HL-60/S4 treated with phorbol 12-myristate 13-acetate at 8.2 ng/mL for 4 days and 3 days (cell line): ENCODE measurements around the gene WDR73.
"Not testable (repeated sequence)": the region's sequence is repeated elsewhere in the genome, so short reads cannot be mapped to it uniquely, and the experiment has no call there.

Experiments used
- in situ Hi-C: fragments of 300-500 bp; cut with MboI; formaldehyde crosslinking; loops from 2 replicates; pipeline ENCODE4 v1.15.0; 2022; ENCODE audit warnings: low sequenced_read_pairs

WDR73 gene

GRCh38 chr15:84658080-84658787, 4.2 kb upstream of the WDR73 start, which contains the start of gene NMB:
TSS of gene NMB (minus strand) at chr15:84658199. CDS start at chr15:84658152, 47 bp downstream.
- in situ Hi-C loops, result no loop called here

- in situ Hi-C loops, result no loop called here
These were observed 3.6 kb upstream of the WDR73 start for GRCh38 chr15:84657748-84658079.

GRCh38 chr15:84656972-84657371, 2.9 kb upstream of the WDR73 start:
- in situ Hi-C loops, result no loop called here

- in situ Hi-C loops, result no loop called here
These were observed 788 bp upstream of the WDR73 start for GRCh38 chr15:84654689-84655453.

- in situ Hi-C loops, result no loop called here
These were observed 536 bp downstream of the WDR73 start for GRCh38 chr15:84653584-84653909.

GRCh38 chr15:84649706-84650105, 4.4 kb downstream of the WDR73 start:
- in situ Hi-C loops, result no loop called here

GRCh38 chr15:84648539-84648938, 5.5 kb downstream of the WDR73 start:
- in situ Hi-C loops, result no loop called here

- in situ Hi-C loops, result no loop called here
These were observed 6.4 kb downstream of the WDR73 start for GRCh38 chr15:84647726-84648125.

- in situ Hi-C loops, result no loop called here
These were observed 8.1 kb downstream of the WDR73 start for GRCh38 chr15:84645997-84646396.

GRCh38 chr15:84645496-84645895, 8.6 kb downstream of the WDR73 start:
- in situ Hi-C loops, result no loop called here

GRCh38 chr15:84643838-84644237, 10.2 kb downstream of the WDR73 start:
- in situ Hi-C loops, result no loop called here

- in situ Hi-C loops, result not testable (repeated sequence)
These were observed 11.4 kb downstream of the WDR73 start for GRCh38 chr15:84642640-84643039.

- in situ Hi-C loops, result not testable (repeated sequence)
These were observed 12.2 kb downstream of the WDR73 start for GRCh38 chr15:84641871-84642270.

- in situ Hi-C loops, result no loop called here
These were observed 16.0 kb downstream of the WDR73 start for GRCh38 chr15:84638103-84638502.

GRCh38 chr15:84634228-84634837, 19.8 kb downstream of the WDR73 start:
- in situ Hi-C loops, result no loop called here

- in situ Hi-C loops, result no loop called here
These were observed 20.5 kb downstream of the WDR73 start for GRCh38 chr15:84633311-84634227.

GRCh38 chr15:84631706-84632272, 22.3 kb downstream of the WDR73 start:
- in situ Hi-C loops, result no loop called here

- in situ Hi-C loops, result no loop called here
These were observed 25.1 kb downstream of the WDR73 start for GRCh38 chr15:84629033-84629432.

- in situ Hi-C loops, result no loop called here
These were observed 29.0 kb downstream of the WDR73 start for GRCh38 chr15:84625123-84625522.

- in situ Hi-C loops, result no loop called here
These were observed 29.7 kb downstream of the WDR73 start for GRCh38 chr15:84624359-84624758.
